HepG2 (cell line): ENCODE results near the gene VEGFA. TPM values are rescaled to one million over a fixed set of nuclear protein-coding genes. Genes with fewer than 3 reads are reported as not detected.

ENCODE experiments used
- ATAC-seq: fragments of 200-7000 bp; cut with Tn5 transposase; 3 replicates; pipeline ENCODE4 v1.9.1; 2020; ENCODE audit warnings: mild to moderate bottlenecking, moderate library complexity
- BruUV-seq: library from RNA; stranded (reverse); fragments of 400-500 nt; replicated peaks from 2 replicates; lab custom pipeline; 2021; lab: Mats Ljungman, UMichigan
- CTCF ChIA-PET: fragments of 300-600 bp; formaldehyde crosslinking; extraction: SDS; loops from one replicate; lab custom pipeline; 2021; ENCODE audit warnings: low total read pairs, inconsistent platforms, low intra/inter-chr PET ratio; lab: Yijun Ruan, JAX
- POLR2A ChIA-PET: fragments of 350-600 bp; sonication (Branson Sonifier 250); formaldehyde crosslinking; loops from one replicate; lab custom pipeline; 2020; ENCODE audit warnings: antibody characterized with exemption, inconsistent platforms; lab: Yijun Ruan, JAX
- DNase-seq: peaks from one replicate; pipeline ENCODE4 v3.0.0-alpha.2; 2015; ENCODE audit warnings: low spot score
- FAIRE-seq: peaks from 3 replicates; lab custom pipeline; 2011; peaks lifted over from hg19 to GRCh38; lab: Jason Lieb, UNC
- H2AFZ ChIP-seq: one replicate; pipeline ENCODE4 v1.6.1; 2011; ENCODE audit warnings: low read length, inconsistent platforms
- H3K27ac ChIP-seq: fragments of 300-600 bp; 3 replicates; pipeline ENCODE4 v1.8.0; 2011; ENCODE audit warnings: mixed run types, mild to moderate bottlenecking, mixed read lengths, low read length, inconsistent platforms; ENCODE audit not compliant: insufficient read depth; ENCODE audit errors: extremely low read length
- H3K27me3 ChIP-seq, 2 experiments: fragments of 200-600 bp in 1 of 2; 2 replicates in 1 of 2; 3 replicates in 1 of 2; pipeline versions ENCODE4 v1.6.0 to v1.8.0; 2011; ENCODE audit warnings: low read length in 2 of 2, mild to moderate bottlenecking in 2 of 2, moderate library complexity in 2 of 2, inconsistent platforms in 1 of 2; ENCODE audit not compliant: insufficient read depth in 2 of 2, control insufficient read depth in 1 of 2
- H3K36me3 ChIP-seq, 2 experiments: fragments of 200-600 bp in 1 of 2; replicated peaks in 1 of 2; 2 replicates in 1 of 2; 3 replicates in 1 of 2; pipeline versions ENCODE4 v1.5.1 to v1.8.0; 2011; ENCODE audit warnings: low read length in 2 of 2, inconsistent platforms in 1 of 2; ENCODE audit not compliant: insufficient read depth in 2 of 2, control insufficient read depth in 1 of 2
- H3K4me1 ChIP-seq: 2 replicates; pipeline ENCODE4 v1.5.1; 2012; ENCODE audit warnings: low read length, inconsistent platforms; ENCODE audit not compliant: insufficient read depth
- H3K4me2 ChIP-seq: 2 replicates; pipeline ENCODE4 v1.6.0; 2011; ENCODE audit warnings: low read depth, low read length, inconsistent platforms
- H3K4me3 ChIP-seq, 3 experiments: fragments of 200-600 bp in 1 of 3; sonication (generic), shearing (Covaris generic) in 1 of 3; replicated peaks in 1 of 3; 2 replicates each; pipeline ENCODE4 v1.5.1; 2011 to 2016; ENCODE audit warnings: low read length in 3 of 3, inconsistent platforms in 2 of 3, low read depth in 2 of 3, mild to moderate bottlenecking in 2 of 3, control low read depth in 1 of 3, mixed read lengths in 1 of 3; ENCODE audit not compliant: insufficient read depth in 1 of 3
- H3K79me2 ChIP-seq: one replicate; pipeline ENCODE4 v1.6.1; 2011; ENCODE audit warnings: low read length, inconsistent platforms; ENCODE audit not compliant: insufficient read depth
- H3K9ac ChIP-seq: 2 replicates; pipeline ENCODE4 v1.6.0; 2011; ENCODE audit warnings: mild to moderate bottlenecking, low read depth, low read length, inconsistent platforms; ENCODE audit not compliant: insufficient read depth
- H3K9me3 ChIP-seq: 2 replicates; pipeline ENCODE4 v1.5.1; 2012; ENCODE audit warnings: mild to moderate bottlenecking, low read length
- H4K20me1 ChIP-seq: 2 replicates; pipeline ENCODE4 v1.6.0; 2011; ENCODE audit warnings: inconsistent platforms, mild to moderate bottlenecking, low read length, moderate library complexity; ENCODE audit not compliant: insufficient read depth
- ATF2 ChIP-seq: sonication (generic); formaldehyde crosslinking; IDR thresholded peaks from 2 replicates; pipeline ENCODE4 v1.4.0; 2020; ENCODE audit warnings: missing genetic modification reagents
- DZIP1 ChIP-seq: sonication (generic); formaldehyde crosslinking; IDR thresholded peaks from 2 replicates; pipeline ENCODE4 v1.5.0; 2020; ENCODE audit warnings: mild to moderate bottlenecking, missing genetic modification reagents
- EED ChIP-seq: sonication (generic); formaldehyde crosslinking; IDR thresholded peaks from 2 replicates; pipeline ENCODE4 v1.5.0; 2020; ENCODE audit warnings: mild to moderate bottlenecking, missing genetic modification reagents
- IKZF4 ChIP-seq: sonication (generic); formaldehyde crosslinking; IDR thresholded peaks from 2 replicates; pipeline ENCODE4 v1.5.1; 2020; ENCODE audit warnings: borderline replicate concordance, mild to moderate bottlenecking, low read depth, missing genetic modification reagents; ENCODE audit errors: not compliant biosample characterization
- JUNB ChIP-seq: sonication (generic); formaldehyde crosslinking; IDR thresholded peaks from 2 replicates; pipeline ENCODE4 v1.8.0; 2022; ENCODE audit warnings: missing genetic modification reagents, mild to moderate bottlenecking, borderline replicate concordance
- MYPOP ChIP-seq: sonication (generic); formaldehyde crosslinking; IDR thresholded peaks from 2 replicates; pipeline ENCODE4 v1.8.1; 2023; ENCODE audit warnings: mild to moderate bottlenecking, moderate library complexity, missing genetic modification reagents
- PBX2 ChIP-seq: IDR thresholded peaks from 2 replicates; pipeline ENCODE4 v1.6.1; 2016; ENCODE audit warnings: control low read depth
- ZFP36 ChIP-seq: fragments of 150-350 bp; IDR thresholded peaks from 2 replicates; pipeline ENCODE4 v1.6.1; 2018; ENCODE audit warnings: borderline replicate concordance, low read length, low read depth; ENCODE audit not compliant: partially characterized antibody
- ZNF136 ChIP-seq: sonication (generic); formaldehyde crosslinking; IDR thresholded peaks from 2 replicates; pipeline ENCODE4 v1.8.1; 2022; ENCODE audit warnings: low read depth, mild to moderate bottlenecking, moderate library complexity, missing genetic modification reagents
- ZNF274 ChIP-seq: sonication (generic); formaldehyde crosslinking; IDR thresholded peaks from 2 replicates; pipeline ENCODE4 v1.5.1; 2020; ENCODE audit warnings: mild to moderate bottlenecking, missing genetic modification reagents
- ZNF605 ChIP-seq: sonication (generic); formaldehyde crosslinking; IDR thresholded peaks from 2 replicates; pipeline ENCODE4 v1.8.0; 2022; ENCODE audit warnings: mild to moderate bottlenecking, missing genetic modification reagents
- ZNF841 ChIP-seq: sonication (generic); formaldehyde crosslinking; IDR thresholded peaks from 2 replicates; pipeline ENCODE4 v1.8.1; 2023; ENCODE audit warnings: missing genetic modification reagents, borderline replicate concordance
- WGBS: methylation state at CpG from one replicate; pipeline ENCODE4 v1.1.6; 2017; ENCODE audit warnings: low lambda C conversion rate; 5-methylcytosine and 5-hydroxymethylcytosine counted together
- in situ Hi-C: cut with HindIII; loops from 2 replicates; pipeline ENCODE4 v1.10.0; 2017; ENCODE audit warnings: low pct_unique_long_range_greater_than_20kb; ENCODE audit not compliant: extremely low pct_ligation_motif_present
- intact Hi-C: fragments of 100-400 bp; cut with micrococcal nuclease; formaldehyde crosslinking; loops from one replicate; pipeline ENCODE4 v1.10.0; 2022; ENCODE audit not compliant: unreplicated experiment
- polyA plus RNA-seq, 8 experiments: library from polyadenylated mRNA; depleted of rRNA in 3 of 8; stranded (reverse) in 7 of 8; unstranded in 1 of 8; fragments of >200 nt; fragmentation: Illumina TruSeq in 4 of 8; extraction: Trizol in 4 of 8; gene quantifications; 2 replicates each; pipeline versions ENCODE4 v1.2.1 to v1.2.3, GENCODE V29; 2011 to 2016; ENCODE audit warnings: low read depth in 4 of 8, missing spikeins in 1 of 8, mixed read lengths in 1 of 8; ENCODE audit not compliant: insufficient read depth in 1 of 8
- total RNA-seq, 5 experiments: library from RNA; depleted of rRNA; stranded (reverse); fragments of >200 nt; fragmentation: Illumina TruSeq; extraction: Trizol; gene quantifications; 2 replicates each; pipeline ENCODE4 v1.2.3, GENCODE V29; 2016; ENCODE audit warnings: low read depth in 1 of 5

The VEGFA gene
- total and polyA plus RNA-seq, 2 of the 13 experiments (the other 11 are each of a cell fraction or from before 2014, with no cell fraction given) = 68.1 to 629 TPM

- TF ChIP-seq PBX2 (CRISPR knock-in tag) (no peak), ZFP36 (no peak), ZNF841 (no peak), ATF2 (no peak), DZIP1 (CRISPR knock-in tag) (no peak)
- TF ChIP-seq, all 625 proteins: peak for 4
These were observed 16.3 kb upstream of the VEGFA start (continued) for GRCh38 chr6:43753570-43754183.

GRCh38 chr6:43757966-43758616 is 11.9 kb upstream of the VEGFA start:
- ATAC-seq (no peak), FAIRE-seq (no peak)
- no peak overlapping the region for H3K4me2 ChIP-seq
- H3K27me3 ChIP-seq = peaks cover 13 to 52% of the 10 kb centered on the region in 2 experiments; a peak in 4 of 5 replicates
- CTCF ChIA-PET = interaction anchor here (0.7 to 1.4 kb wide), 2 partner anchors 34 to 91 kb away, joined by 3 to 5 read pairs; no protein-coding TSS in a partner anchor
- H3K36me3 ChIP-seq = no peaks in the 10 kb centered on the region
- peaks cover 41% of the 10 kb centered on the region for H3K4me1 ChIP-seq
- H4K20me1 ChIP-seq = no peaks in the 10 kb centered on the region
- no peak overlapping the region for H3K27ac ChIP-seq
- intact Hi-C loops (loop anchor here (2.0 to 5.0 kb wide), 2 partner anchors 33 to 91 kb away; no protein-coding TSS in a partner anchor), in situ Hi-C loops (no loop called here)
- WGBS = 40% methylated on average over 9 of the region's 9 CpGs
- H3K79me2 ChIP-seq = no peaks in the 10 kb centered on the region
- BruUV-seq = no TSS peak
- no peak overlapping the region for H2AFZ ChIP-seq
- TF ChIP-seq ZNF136 (CRISPR knock-in tag) (no peak), ZNF274 (CRISPR knock-in tag) (0 out of 2 replicates have a peak, but pooled peaks have one; percentile 41), MYPOP (CRISPR knock-in tag) (no peak), IKZF4 (CRISPR knock-in tag) (peak; percentile 77), EED (CRISPR knock-in tag) (0 out of 2 replicates have a peak, but pooled peaks have one; percentile 13), JUNB (CRISPR knock-in tag) (no peak), ZNF605 (CRISPR knock-in tag) (0 out of 2 replicates have a peak, but pooled peaks have one; percentile 39)
- TF ChIP-seq, all 625 proteins: peak for 4
- Histone ChIP-seq H3K9me3 (no peaks in the 10 kb centered on the region), H3K4me3 (no peak overlapping the region), H3K9ac (no peak overlapping the region)
- DNase-seq = no peak
- POLR2A ChIA-PET = no interaction called here
